KBM-7 (cell line): ENCODE data around the gene ECM2.

Experiments
- DNase-seq: peaks from one replicate; pipeline ENCODE4 v3.0.0-alpha.2; 2015
- in situ Hi-C: fragments of 300-500 bp; cut with MboI; formaldehyde crosslinking; loops from 2 replicates; pipeline ENCODE4 v1.14.3; 2020; ENCODE audit warnings: low sequenced_read_pairs, low pct_unique_long_range_greater_than_20kb, mixed read lengths

The ECM2 gene

DNA sequence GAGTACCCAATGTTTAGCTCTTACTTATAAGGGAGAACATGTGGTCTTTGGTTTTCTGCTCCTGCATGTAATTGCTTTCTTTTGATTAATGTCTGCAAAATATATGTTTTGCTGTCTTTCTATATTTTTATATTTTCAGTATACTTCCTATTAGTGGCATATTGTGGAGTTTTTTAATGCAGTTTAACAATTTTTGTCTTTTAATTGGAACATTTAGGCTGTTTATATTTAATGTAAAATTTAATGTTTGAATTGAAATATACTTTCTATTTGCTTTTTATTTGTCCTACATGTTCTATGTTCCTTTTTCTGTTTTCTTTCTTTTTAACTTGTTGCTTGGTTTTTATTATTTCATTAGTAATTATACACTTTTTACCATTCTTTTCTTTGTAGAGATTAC is 4.9 kb downstream of the ECM2 start:
- in situ Hi-C loops, result no loop called here

DNA sequence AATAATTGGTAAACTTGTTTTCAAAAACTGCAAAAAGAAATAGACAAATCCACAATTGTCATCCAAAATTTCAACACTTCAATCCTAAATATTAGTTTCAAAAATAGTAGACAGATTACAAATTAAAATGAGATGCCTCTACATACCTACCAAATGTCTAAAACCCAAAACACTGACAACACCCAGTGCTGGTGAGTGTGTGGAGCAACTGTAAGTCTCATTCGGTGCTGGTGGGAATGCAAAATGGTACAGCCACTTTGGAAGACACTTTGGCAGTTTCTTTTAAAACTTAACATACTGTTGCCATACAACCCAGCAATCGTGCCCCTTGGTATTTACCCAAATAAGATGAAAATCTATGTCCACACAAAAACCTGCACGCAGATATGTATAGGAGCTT is 6.7 kb downstream of the ECM2 start:
- DNase-seq, result no peak
- in situ Hi-C loops, result no loop called here

More for the DNA sequence above, 4.9 kb downstream of the ECM2 start:
- no peak for DNase-seq

DNA sequence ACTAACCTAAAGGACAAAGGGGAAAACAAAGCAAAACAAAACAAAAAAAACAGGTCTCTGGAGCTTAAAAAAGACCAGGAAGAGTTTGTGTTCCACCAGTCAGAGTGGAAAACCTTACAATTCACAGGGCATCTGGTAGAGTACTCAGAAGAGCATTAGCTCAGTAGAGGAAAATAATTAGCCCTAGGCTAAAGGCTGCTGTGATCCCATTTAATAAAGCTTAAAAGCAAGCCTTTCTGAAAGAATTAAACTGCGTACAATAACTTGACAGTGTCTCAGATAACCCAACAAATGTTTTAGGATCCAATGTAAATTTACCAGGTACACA is 7.3 kb downstream of the ECM2 start:
- in situ Hi-C loops, result no loop called here

GRCh38 chr9:92527832-92528521 is 7.8 kb downstream of the ECM2 start:
- in situ Hi-C loops, result no loop called here
- DNase-seq, result no peak

More for the DNA sequence above, 7.3 kb downstream of the ECM2 start:
- no peak for DNase-seq

DNA sequence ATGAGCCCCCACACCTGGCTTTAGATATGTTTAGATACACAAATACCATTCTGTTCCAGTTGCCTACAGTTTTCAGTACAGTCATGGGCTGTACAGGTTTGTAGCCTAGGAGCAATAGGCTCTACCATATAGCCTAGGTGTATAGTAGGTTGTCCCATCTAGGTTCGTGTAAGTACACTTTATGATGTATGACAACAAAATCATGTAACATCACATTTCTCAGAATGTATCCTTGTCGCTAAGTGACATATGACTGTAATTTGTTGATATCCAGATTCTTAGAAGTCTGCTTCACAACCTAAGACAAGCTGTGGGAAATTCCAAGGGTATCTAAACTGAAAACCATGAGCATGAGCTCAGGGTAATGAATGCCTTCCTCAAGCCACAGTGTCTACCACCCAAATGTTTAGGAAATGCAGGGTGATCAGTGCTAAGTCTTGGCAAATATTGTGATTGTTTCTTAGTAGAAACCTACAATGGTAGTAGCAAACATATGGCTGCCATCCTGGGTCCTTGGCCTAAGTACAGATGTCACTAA is 8.4 kb downstream of the ECM2 start:
- in situ Hi-C loops, result no loop called here
- no peak for DNase-seq

GRCh38 chr9:92525306-92525705 is 10.5 kb downstream of the ECM2 start:
- in situ Hi-C loops, result no loop called here
- DNase-seq, result no peak

- DNase-seq, result no peak
- in situ Hi-C loops, result no loop called here
These were observed 10.9 kb downstream of the ECM2 start for GRCh38 chr9:92524881-92525280.

DNA sequence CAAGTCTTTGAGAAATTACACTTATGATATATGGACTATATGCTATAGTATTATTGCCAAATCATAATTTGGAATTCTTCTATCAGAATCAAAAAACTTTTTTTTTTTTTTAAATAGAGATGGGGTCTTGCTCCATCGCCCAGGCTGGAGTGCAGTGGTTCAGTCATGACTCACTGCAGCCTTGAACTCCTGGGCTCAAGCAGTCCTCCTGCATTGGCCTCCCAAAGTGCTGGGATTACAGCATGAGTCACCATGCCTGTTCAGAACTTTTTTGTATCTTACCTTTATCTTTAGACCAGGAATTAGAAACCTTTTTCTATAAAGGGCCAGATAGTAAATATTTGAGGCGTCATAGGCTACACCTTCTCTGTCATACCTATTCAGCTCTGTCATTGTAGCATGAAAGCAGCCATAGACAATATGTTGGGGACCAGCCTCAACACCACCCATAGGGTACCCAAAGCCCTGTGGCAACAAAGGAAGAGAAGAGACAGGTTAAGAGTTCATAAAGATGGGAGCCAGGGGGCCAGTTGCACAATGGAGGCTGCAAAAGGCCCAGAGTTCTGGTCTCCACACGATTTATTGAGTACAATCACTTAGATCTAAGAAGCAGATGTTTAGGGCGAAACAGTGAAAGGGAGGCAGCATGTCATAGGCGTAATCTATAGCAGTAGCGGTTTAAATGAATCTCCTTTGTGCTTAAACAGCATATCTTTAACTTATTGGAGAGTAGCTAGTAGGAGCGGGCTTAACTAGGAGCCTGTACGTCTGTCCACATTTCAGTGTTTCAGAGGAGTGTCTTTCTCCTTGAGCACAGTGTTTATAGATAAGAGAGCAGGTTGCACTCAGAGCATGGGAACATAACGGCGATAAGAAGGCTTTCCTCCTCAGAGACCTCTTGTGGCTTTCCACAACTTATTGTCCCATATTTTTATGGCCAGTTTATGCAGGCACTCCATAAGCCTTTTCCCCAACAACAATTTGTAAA is 12.5 kb downstream of the ECM2 start:
- DNase-seq, result no peak
- in situ Hi-C loops, result no loop called here

DNA sequence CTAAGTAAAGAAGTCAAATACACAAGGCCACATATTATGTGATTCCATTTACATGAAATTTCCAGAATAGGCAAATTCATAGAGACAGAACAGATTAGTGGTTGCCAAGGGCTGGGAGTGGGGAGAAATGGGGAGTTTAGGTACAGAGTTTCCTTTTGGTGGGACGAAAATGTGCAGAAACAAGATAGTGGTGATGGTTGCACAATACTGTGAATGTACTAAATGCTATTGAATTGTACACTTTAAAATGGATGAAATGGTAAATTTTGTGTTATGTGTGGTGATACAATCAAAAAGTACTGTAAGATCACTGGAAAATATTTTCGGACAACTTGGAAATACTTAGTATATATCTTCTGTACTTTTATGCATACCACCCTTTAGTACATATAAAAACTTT is 15.0 kb downstream of the ECM2 start:
- in situ Hi-C loops, result no loop called here
- DNase-seq, result no peak

DNA sequence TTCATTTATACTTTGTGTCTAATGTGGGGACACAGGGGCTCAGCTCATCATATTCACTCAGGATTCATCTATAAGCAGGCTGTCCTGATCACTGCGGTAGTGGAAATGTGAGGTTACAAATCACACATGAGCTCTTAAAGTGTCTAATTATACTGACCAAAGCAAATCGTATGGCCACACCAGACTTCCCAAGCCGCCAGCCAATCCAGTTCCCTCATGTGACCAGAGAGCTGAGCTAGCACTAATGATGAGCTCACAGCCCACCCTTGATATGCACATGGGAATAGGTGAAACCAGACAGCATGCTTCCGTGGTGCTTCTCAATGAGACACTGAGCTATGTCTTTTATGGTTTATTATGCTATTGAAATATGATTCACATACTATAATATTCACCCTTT is 17.6 kb downstream of the ECM2 start:
- no peak for DNase-seq
- in situ Hi-C loops, result no loop called here

- no peak for DNase-seq
These were observed 18.7 kb downstream of the ECM2 start for GRCh38 chr9:92517046-92517445.

GRCh38 chr9:92516521-92516920 is 19.3 kb downstream of the ECM2 start:
- in situ Hi-C loops, result no loop called here
- DNase-seq, result no peak

More at GRCh38 chr9:92517046-92517445, 18.7 kb downstream of the ECM2 start:
- in situ Hi-C loops, result no loop called here

DNA sequence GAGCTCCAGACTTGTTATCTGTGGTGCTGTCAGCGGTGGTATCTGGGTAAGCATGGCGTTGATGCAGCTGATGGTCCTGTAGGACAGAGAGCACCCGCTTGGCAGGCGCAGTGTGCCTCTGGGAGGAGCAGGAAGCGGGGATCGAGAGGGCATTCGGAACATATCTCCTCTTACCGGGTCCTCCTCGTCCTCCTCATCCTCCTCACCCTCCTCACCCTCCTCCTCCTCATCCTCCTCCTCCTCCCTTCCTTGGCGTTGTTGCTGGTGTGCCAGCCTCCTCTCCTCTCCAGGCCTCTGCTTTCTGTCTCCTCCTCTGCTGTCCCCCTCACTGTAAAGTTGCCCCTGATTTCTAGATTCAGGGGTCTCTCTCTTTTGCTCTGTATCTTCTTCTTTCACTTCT is 21.2 kb downstream of the ECM2 start:
- no peak for DNase-seq
- in situ Hi-C loops, result no loop called here

DNA sequence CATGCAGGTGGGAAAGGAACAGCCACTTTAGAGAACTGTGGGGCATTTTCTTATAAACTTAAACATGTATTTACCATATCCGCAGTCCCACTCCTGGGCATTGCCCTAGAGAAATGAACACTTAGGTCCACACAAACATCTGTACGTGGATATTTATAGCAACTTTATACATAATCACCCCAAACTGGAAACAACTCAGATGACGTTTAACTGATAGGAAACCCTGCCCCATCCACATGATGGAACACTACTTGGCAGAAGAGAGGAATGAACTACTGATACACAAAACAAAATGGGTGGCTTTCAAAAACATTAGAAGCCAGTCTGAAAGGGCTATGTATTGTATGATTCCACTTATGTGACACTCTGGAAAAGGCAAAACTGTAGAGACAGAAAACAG is 22.4 kb downstream of the ECM2 start:
- no peak for DNase-seq
- in situ Hi-C loops, result no loop called here

- in situ Hi-C loops, result no loop called here
- DNase-seq, result no peak
These were observed 23.2 kb downstream of the ECM2 start for GRCh38 chr9:92512622-92513021.

GRCh38 chr9:92510747-92511146 is 25.0 kb downstream of the ECM2 start:
- no peak for DNase-seq
- in situ Hi-C loops, result no loop called here

DNA sequence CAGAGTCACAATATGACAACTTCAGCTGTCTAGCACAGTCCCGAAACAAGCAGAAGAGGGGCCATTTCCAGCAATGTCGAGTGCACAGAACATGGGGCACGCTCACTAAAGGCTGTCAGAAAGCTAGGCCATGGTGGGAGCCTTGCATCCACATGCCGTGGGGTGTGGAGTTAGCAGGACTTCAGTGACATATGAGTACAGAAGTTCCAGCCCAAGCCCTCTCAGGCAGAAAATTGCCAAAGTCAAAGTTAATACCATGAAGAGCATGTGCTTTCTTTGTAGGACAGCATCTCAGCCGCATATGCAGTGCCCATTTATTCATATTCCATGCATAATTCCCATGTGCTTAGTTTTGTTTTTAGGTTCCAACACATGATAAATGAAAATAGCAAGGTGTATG is 26.7 kb downstream of the ECM2 start:
- in situ Hi-C loops, result no loop called here
- DNase-seq, result no peak

GRCh38 chr9:92508018-92508820 is 27.6 kb downstream of the ECM2 start:
- DNase-seq, result no peak
- in situ Hi-C loops, result no loop called here

DNA sequence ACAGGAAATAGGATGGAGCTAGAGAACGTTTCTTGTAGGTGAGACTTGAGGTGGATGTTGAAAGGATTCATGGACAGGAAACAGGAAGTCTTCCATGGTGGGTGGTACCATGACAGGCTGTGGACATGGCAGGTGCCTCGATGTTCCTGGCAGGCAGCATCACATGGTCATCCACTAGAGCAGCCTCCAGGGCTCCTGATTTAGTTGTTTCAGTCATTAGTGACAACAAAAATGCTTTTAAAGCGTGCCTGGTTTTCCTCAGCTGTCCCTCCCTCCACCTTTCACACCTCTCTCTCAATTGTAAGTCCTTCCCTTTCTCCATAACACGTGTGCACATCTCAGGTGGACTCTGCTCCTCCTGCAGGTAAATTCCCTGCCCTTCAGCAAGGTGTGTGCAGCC is 28.3 kb downstream of the ECM2 start:
- DNase-seq, result no peak
- in situ Hi-C loops, result no loop called here

DNA sequence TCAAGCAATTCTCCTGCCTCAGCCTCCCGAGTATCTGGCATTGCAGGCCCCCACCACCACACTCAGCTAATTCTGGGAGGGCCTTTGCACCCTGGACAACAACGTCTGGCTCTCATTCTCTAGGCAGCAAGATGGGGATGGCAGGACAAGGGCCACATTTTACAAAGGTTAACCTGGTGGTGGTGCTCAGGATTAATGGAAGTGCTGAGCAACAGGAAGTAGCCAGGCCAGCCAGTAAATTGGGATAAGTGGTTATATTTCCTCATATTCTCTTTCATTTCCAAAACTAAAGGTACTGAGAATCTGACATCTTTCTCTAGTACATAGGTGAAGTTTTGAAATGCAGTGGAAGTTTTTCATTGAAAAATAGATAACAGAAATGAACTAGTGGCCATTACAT is 28.8 kb downstream of the ECM2 start:
- in situ Hi-C loops, result no loop called here
- no peak for DNase-seq
